ENCODE data around the gene ARMC2.

ARMC2 gene

DNA sequence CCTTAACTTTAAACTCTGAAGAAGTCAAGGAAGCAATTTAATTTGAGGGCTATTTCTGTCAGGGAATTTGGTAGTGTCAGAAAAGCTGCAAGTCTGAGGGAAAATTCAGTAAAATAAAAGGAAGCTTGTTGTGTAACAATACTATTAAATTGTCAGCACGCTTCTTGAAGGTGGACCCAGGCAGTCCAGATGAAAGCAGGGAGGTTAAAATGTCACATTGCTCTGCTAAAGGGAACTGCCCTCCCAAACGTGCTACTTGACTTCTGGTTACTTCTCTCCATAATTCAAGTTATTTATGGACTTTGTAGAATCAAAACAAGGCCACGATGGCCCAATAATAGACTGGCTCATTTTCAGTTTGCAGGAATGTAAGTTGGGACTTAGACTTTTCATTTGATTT lies 28.2 kb upstream of the ARMC2 start:
- TF ChIP-seq EZH2 (IDR thresholded peaks at IDR 0.05; ENCODE audit: borderline replicate concordance, low read length), result no peak

DNA sequence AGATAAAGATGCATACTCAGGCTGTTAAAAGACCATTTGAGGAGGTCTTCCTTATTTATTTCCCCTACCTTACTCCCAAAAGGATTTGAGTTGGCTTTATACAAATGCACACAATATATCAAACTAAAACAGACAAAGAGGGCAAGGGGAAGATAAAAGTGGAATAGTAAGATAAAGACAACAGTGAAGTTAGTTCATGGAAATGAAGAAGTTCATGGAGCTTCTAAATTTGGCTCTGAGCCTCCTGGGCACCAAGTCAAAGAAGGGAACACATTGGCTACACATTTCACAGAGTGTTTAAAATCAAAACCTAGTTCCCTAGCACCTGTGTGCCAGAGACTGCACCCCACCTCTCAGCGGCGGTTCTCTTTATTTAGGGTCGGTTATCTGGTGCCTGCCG lies 25.8 kb upstream of the ARMC2 start:
- no peak overlapping the region for H3K4me2 ChIP-seq (ENCODE audit: low read length)

More for the DNA sequence above, 28.2 kb upstream of the ARMC2 start:
- Histone ChIP-seq H4K20me1 (ENCODE audit: insufficient read depth, low read length) (no peaks in the 10 kb centered on the region), H3K9me2 (ENCODE audit: low read depth, low read length) (no peaks in the 10 kb centered on the region), H3K27ac (ENCODE audit: low read depth, low read length, poor library complexity, severe bottlenecking) (no peak overlapping the region), H3K4me2 (ENCODE audit: low read length) (no peak overlapping the region), H3K9me3 (ENCODE audit: low read length) (0 out of 2 replicates have a peak, but pooled peaks cover 3% of the 10 kb centered on the region), H3K36me3 (ENCODE audit: insufficient read depth, low read length) (no peaks in the 10 kb centered on the region; the same call in 1 of the 2 replicates), H3K79me2 (ENCODE audit: insufficient read depth, low read length) (no peaks in the 10 kb centered on the region), H2AFZ (ENCODE audit: low read length) (no peak overlapping the region), H3K4me3 (ENCODE audit: low read depth, low read length, poor library complexity, severe bottlenecking) (no peak overlapping the region), H3K4me1 (ENCODE audit: insufficient read depth, low read length, severe bottlenecking) (no peaks in the 10 kb centered on the region), H3F3A (ENCODE audit: insufficient read depth, low read length) (no peaks in the 10 kb centered on the region), H3K9ac (ENCODE audit: low read length) (no peak overlapping the region), H3K27me3 (ENCODE audit: insufficient read depth, low read length) (no peaks in the 10 kb centered on the region; the same call in 1 of the 2 replicates)

DNA sequence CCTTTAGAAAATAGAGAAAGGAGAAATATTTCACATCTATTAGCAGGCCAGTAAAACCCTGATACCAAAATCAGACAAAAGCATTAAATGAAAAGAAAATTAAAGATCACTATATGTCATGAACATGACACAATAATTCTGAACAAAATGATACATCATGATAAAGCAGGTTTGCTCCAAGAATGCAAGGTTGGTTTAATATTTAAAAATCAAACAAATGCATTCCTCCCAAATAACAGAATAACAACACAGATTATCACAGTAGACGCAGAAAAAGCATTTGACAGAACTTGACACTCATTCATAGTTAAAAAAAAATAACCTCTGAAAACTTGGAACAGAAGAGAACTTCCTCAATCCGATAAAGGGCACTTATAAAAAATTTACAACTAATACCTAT lies 22.9 kb upstream of the ARMC2 start:
- Histone ChIP-seq H3K9me3 (ENCODE audit: low read length) (no peaks in the 10 kb centered on the region), H3K27me3 (ENCODE audit: insufficient read depth, low read length) (no peaks in the 10 kb centered on the region), H3F3A (ENCODE audit: insufficient read depth, low read length) (no peaks in the 10 kb centered on the region), H3K9ac (ENCODE audit: low read length) (no peak overlapping the region), H3K36me3 (ENCODE audit: insufficient read depth, low read length) (no peaks in the 10 kb centered on the region), H3K4me3 (ENCODE audit: low read depth, low read length, poor library complexity, severe bottlenecking) (no peak overlapping the region), H3K27ac (ENCODE audit: low read depth, low read length, poor library complexity, severe bottlenecking) (no peak overlapping the region), H4K20me1 (ENCODE audit: insufficient read depth, low read length) (no peaks in the 10 kb centered on the region), H3K9me2 (ENCODE audit: low read depth, low read length) (no peaks in the 10 kb centered on the region), H3K4me2 (ENCODE audit: low read length) (no peak overlapping the region), H2AFZ (ENCODE audit: low read length) (no peak overlapping the region), H3K79me2 (ENCODE audit: insufficient read depth, low read length) (no peaks in the 10 kb centered on the region), H3K4me1 (ENCODE audit: insufficient read depth, low read length, severe bottlenecking) (no peaks in the 10 kb centered on the region)
- no peak for TF ChIP-seq EZH2 (IDR thresholded peaks at IDR 0.05; ENCODE audit: borderline replicate concordance, low read length)
- TF ChIP-seq, protein P1, sequence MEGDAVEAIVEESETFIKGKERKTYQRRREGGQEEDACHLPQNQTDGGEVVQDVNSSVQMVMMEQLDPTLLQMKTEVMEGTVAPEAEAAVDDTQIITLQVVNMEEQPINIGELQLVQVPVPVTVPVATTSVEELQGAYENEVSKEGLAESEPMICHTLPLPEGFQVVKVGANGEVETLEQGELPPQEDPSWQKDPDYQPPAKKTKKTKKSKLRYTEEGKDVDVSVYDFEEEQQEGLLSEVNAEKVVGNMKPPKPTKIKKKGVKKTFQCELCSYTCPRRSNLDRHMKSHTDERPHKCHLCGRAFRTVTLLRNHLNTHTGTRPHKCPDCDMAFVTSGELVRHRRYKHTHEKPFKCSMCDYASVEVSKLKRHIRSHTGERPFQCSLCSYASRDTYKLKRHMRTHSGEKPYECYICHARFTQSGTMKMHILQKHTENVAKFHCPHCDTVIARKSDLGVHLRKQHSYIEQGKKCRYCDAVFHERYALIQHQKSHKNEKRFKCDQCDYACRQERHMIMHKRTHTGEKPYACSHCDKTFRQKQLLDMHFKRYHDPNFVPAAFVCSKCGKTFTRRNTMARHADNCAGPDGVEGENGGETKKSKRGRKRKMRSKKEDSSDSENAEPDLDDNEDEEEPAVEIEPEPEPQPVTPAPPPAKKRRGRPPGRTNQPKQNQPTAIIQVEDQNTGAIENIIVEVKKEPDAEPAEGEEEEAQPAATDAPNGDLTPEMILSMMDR (IDR thresholded peaks at IDR 0.05; ENCODE audit: low read length), result no peak

More for the DNA sequence above, 25.8 kb upstream of the ARMC2 start:
- TF ChIP-seq, protein P1 (IDR thresholded peaks at IDR 0.05; ENCODE audit: low read length), result no peak
- TF ChIP-seq EZH2 (IDR thresholded peaks at IDR 0.05; ENCODE audit: borderline replicate concordance, low read length), result no peak
- Histone ChIP-seq H4K20me1 (ENCODE audit: insufficient read depth, low read length) (no peaks in the 10 kb centered on the region), H3K9me3 (ENCODE audit: low read length) (0 out of 2 replicates have a peak, but pooled peaks cover 3% of the 10 kb centered on the region), H3K79me2 (ENCODE audit: insufficient read depth, low read length) (no peaks in the 10 kb centered on the region), H3K9me2 (ENCODE audit: low read depth, low read length) (no peaks in the 10 kb centered on the region), H3F3A (ENCODE audit: insufficient read depth, low read length) (no peaks in the 10 kb centered on the region), H3K9ac (ENCODE audit: low read length) (no peak overlapping the region), H3K36me3 (ENCODE audit: insufficient read depth, low read length) (no peaks in the 10 kb centered on the region; the same call in 1 of the 2 replicates), H3K27me3 (ENCODE audit: insufficient read depth, low read length) (no peaks in the 10 kb centered on the region; the same call in 1 of the 2 replicates), H3K4me1 (ENCODE audit: insufficient read depth, low read length, severe bottlenecking) (no peaks in the 10 kb centered on the region), H3K27ac (ENCODE audit: low read depth, low read length, poor library complexity, severe bottlenecking) (no peak overlapping the region), H3K4me3 (ENCODE audit: low read depth, low read length, poor library complexity, severe bottlenecking) (no peak overlapping the region), H2AFZ (ENCODE audit: low read length) (no peak overlapping the region)

DNA sequence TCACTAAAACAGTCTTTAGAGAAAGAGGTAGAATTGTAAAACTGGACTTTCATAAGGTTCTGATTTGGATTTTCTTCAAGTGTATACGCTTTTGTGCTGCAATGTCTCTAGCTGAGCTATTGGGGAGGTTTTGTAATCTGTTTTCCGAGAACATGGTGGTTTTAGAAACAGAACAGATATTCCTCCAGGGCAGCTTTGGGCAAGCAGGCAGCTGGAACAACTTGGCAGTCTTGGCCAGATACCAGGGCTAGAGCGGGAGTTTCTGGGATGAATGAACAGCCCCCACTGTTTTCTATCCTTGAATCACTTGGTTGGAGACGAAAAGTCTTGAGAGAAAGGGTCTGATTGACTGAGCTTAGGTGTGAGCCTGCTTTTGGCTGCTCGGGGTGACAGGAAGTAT lies 17.1 kb upstream of the ARMC2 start:
- H3K4me3 ChIP-seq (ENCODE audit: low read depth, low read length, poor library complexity, severe bottlenecking), result no peak overlapping the region
- H3K4me1 ChIP-seq (ENCODE audit: insufficient read depth, low read length, severe bottlenecking), result no peaks in the 10 kb centered on the region
- H3K9ac ChIP-seq (ENCODE audit: low read length), result no peak overlapping the region
- no peak overlapping the region for H2AFZ ChIP-seq (ENCODE audit: low read length)
- no peaks in the 10 kb centered on the region for H3F3A ChIP-seq (ENCODE audit: insufficient read depth, low read length)
- H3K27me3 ChIP-seq (ENCODE audit: insufficient read depth, low read length), result no peaks in the 10 kb centered on the region
- H3K27ac ChIP-seq (ENCODE audit: low read depth, low read length, poor library complexity, severe bottlenecking), result no peak overlapping the region
- TF ChIP-seq, protein P1 (IDR thresholded peaks at IDR 0.05; ENCODE audit: low read length), result no peak
- TF ChIP-seq EZH2 (IDR thresholded peaks at IDR 0.05; ENCODE audit: borderline replicate concordance, low read length), result no peak
- H4K20me1 ChIP-seq (ENCODE audit: insufficient read depth, low read length), result no peaks in the 10 kb centered on the region
- no peaks in the 10 kb centered on the region for H3K9me2 ChIP-seq (ENCODE audit: low read depth, low read length)
- H3K79me2 ChIP-seq (ENCODE audit: insufficient read depth, low read length), result no peaks in the 10 kb centered on the region
- no peak overlapping the region for H3K4me2 ChIP-seq (ENCODE audit: low read length)
- no peaks in the 10 kb centered on the region for H3K36me3 ChIP-seq (ENCODE audit: insufficient read depth, low read length)
- no peaks in the 10 kb centered on the region for H3K9me3 ChIP-seq (ENCODE audit: low read length)

Measured in OCI-LY1 (cell line).